T-helper 2 cell treated with Interferon-gamma antibody and Interleukin-4, amounts not matched to agents 5 μg/mL and 100 μg/mL, for 36 hours (primary cell): ENCODE results near the gene AS3MT.
"Not testable (repeated sequence)": the region's sequence is repeated elsewhere in the genome, so short reads cannot be mapped to it uniquely, and the experiment has no call there.

Experiments
- DNase-seq: peaks from one replicate; pipeline ENCODE4 v3.0.0; 2021; ENCODE audit warnings: low spot score
- H3K27ac Mint-ChIP-seq: one replicate; pipeline ENCODE4 v1.8.0; 2021; ENCODE audit warnings: mild to moderate bottlenecking, mixed read lengths
- H3K27me3 Mint-ChIP-seq: one replicate; pipeline ENCODE4 v1.8.0; 2021; ENCODE audit warnings: low read depth, mixed read lengths
- H3K36me3 Mint-ChIP-seq: one replicate; pipeline ENCODE4 v1.8.0; 2021; ENCODE audit warnings: low read depth, mixed read lengths
- H3K4me1 Mint-ChIP-seq: one replicate; pipeline ENCODE4 v1.8.0; 2021; ENCODE audit warnings: low read depth, mixed read lengths
- H3K4me3 Mint-ChIP-seq: one replicate; pipeline ENCODE4 v1.8.0; 2022; ENCODE audit warnings: mild to moderate bottlenecking, moderate library complexity, mixed read lengths
- H3K9me3 Mint-ChIP-seq: one replicate; pipeline ENCODE4 v1.8.0; 2021; ENCODE audit warnings: mixed read lengths

Gene AS3MT

DNA sequence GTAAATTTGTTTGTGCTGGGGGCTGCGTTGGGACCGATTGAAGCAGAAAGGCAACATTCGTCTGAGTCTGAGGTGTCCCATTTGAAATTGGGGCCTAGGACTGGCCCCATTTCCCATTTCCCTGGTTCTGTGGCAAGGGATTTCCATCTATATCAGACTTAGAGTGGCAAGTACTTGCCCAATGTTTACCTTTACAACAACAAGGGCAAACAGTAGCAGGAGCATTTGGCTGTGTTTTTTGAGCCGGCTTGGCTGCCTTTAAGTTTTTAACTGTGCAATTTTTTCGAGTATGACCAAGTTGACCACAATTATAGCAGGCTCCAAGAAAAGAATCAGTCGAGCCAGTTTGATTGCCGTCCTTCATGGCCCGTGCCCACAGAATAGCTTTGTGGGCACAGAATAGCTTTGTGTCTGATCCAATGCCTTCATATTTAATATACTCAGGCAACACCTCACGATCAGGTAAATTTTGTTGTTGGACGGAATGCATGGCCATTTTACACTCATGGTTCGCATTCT is 27.4 kb upstream of the AS3MT start:
- Mint-ChIP-seq H3K27me3 (peaks cover 16% of the 10 kb centered on the region), H3K4me3 (no peak overlapping the region), H3K27ac (no peak overlapping the region), H3K36me3 (no peaks in the 10 kb centered on the region), H3K9me3 (no peaks in the 10 kb centered on the region), H3K4me1 (no peaks in the 10 kb centered on the region)
- no peak for DNase-seq

DNA sequence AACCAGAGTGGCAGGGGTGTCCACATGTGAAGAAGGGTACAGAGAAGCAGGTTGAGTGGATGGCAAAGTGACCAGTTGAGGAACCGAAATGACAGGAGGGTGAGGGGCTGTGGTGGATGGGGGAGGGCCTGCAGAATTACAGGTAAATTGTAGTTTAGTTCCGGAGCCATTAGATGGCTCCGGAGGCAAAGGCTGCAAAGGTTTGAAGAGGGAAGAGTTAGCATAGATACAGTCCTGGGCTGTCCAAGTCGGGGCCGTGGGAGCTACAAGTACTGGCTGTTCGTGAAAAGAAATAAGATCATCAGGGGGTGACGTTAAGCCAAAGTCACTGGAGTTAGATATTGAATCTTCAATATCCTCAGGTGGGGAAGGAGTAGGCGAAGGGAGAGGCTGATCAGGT is 26.1 kb upstream of the AS3MT start:
- not testable (repeated sequence) for H3K27ac Mint-ChIP-seq, DNase-seq, H3K4me1 Mint-ChIP-seq

DNA sequence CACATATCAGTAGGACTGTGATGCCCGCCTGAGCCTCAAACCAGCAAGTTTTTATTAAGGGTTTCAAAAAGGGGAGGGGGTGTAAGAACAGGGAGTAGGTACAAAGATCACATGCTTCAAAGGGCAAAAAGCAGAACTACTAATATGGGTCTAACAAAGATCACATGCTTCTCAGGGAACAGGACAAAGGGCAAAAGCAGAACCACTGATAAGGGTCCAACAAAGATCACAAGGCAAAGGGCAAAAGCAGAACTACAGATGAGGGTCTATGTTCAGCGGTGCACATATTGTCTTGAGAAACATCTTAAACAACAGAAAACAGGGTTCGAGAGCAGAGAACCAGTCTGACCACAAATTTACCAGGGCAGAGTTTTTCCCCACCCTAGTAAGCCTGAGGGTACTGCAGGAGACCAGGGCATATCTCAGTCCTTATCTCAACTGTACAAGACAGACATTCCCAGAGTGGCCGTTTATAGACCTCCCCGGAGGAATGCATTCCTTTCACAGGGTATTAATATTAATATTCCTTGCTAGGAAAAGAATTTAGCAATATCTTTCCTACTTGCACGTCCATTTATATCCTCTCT is 25.0 kb upstream of the AS3MT start:
- H3K27ac Mint-ChIP-seq, H3K4me3 Mint-ChIP-seq, H3K36me3 Mint-ChIP-seq, H3K9me3 Mint-ChIP-seq, H3K4me1 Mint-ChIP-seq, DNase-seq: not testable (repeated sequence)
- H3K27me3 Mint-ChIP-seq = peaks cover 13% of the 10 kb centered on the region

More for the DNA sequence above, 26.1 kb upstream of the AS3MT start:
- H3K4me3 Mint-ChIP-seq, H3K9me3 Mint-ChIP-seq, H3K36me3 Mint-ChIP-seq: not testable (repeated sequence)
- H3K27me3 Mint-ChIP-seq = peaks cover 13% of the 10 kb centered on the region

DNA sequence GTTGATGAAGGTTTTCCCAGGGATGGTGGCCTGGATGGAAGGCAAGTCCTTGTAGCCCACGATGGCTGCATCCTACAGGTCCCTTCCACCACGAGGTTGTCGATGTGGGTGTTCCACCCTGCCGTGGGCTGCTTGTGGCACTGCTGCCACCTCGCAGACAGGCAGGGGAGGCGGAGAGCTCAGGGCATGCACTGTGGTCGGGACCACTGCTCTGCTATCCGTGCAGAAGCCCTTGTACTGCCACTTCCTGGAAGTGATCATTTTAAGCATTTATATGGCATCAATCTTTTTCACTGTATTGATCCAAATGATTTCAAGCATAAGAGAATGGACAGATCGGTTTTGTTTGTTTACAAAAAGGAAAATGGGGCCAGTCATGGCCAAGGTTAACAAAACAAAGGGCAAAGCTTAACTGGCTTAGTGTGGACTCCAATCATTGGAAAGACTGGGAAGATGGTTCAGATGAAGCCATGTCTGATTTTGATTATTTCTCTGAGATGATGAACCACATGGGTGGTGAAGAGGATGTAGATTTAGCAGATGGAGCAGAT is 23.8 kb upstream of the AS3MT start:
- H3K27me3 Mint-ChIP-seq = peaks cover 8% of the 10 kb centered on the region
- no peak overlapping the region for H3K4me3 Mint-ChIP-seq
- no peak overlapping the region for H3K27ac Mint-ChIP-seq
- H3K36me3 Mint-ChIP-seq = no peaks in the 10 kb centered on the region
- H3K9me3 Mint-ChIP-seq = no peaks in the 10 kb centered on the region
- no peak for DNase-seq
- H3K4me1 Mint-ChIP-seq = no peaks in the 10 kb centered on the region

DNA sequence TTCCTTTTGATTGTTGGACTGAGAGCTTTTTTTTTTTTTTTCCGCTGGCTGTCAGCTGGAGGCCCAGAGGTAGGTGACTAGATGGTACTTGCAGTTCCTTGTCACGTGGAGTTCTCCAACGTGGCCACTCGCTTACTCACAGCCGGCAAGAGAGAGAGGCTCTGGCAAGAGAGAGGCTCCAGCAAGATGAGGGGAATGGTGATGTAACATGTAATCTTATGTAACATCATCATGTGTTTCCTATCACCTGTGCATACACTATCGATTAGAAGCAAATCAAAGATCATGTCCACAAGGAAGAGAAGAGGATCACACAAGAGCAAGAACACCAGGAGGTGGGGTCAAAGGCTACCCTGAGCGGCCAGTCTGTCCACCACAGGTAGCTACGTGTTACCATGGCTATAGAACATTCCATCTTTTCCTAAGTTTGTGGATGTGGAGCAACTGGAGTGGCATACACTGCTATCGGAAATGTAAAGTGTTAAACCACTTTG is 19.2 kb upstream of the AS3MT start:
- H3K9me3 Mint-ChIP-seq = no peaks in the 10 kb centered on the region
- H3K27me3 Mint-ChIP-seq = no peaks in the 10 kb centered on the region
- H3K4me1 Mint-ChIP-seq = peaks cover 5% of the 10 kb centered on the region
- H3K36me3 Mint-ChIP-seq = no peaks in the 10 kb centered on the region
- H3K27ac Mint-ChIP-seq = no peak overlapping the region
- no peak for DNase-seq
- no peak overlapping the region for H3K4me3 Mint-ChIP-seq

DNA sequence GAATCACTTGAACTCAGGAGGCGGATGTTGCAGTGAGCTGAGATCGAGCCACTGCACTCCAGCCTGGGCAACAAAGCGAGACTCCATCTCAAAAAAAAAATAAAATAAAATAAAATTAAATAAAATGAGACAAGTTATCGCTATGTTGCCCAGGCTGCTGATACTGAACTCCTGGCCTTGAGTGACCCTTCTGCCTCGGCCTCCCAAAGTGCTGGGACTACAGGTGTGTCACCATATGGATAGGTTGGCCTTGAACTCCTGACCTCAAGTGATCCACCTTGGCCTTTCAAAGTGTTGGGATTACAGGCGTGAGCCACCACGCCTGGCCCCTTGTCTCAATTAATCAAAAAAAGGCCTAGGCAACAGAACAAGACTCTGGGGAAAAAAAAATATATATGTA is 16.0 kb upstream of the AS3MT start:
- H3K27ac Mint-ChIP-seq, H3K4me1 Mint-ChIP-seq, H3K36me3 Mint-ChIP-seq, DNase-seq, H3K27me3 Mint-ChIP-seq, H3K4me3 Mint-ChIP-seq, H3K9me3 Mint-ChIP-seq: not testable (repeated sequence)

DNA sequence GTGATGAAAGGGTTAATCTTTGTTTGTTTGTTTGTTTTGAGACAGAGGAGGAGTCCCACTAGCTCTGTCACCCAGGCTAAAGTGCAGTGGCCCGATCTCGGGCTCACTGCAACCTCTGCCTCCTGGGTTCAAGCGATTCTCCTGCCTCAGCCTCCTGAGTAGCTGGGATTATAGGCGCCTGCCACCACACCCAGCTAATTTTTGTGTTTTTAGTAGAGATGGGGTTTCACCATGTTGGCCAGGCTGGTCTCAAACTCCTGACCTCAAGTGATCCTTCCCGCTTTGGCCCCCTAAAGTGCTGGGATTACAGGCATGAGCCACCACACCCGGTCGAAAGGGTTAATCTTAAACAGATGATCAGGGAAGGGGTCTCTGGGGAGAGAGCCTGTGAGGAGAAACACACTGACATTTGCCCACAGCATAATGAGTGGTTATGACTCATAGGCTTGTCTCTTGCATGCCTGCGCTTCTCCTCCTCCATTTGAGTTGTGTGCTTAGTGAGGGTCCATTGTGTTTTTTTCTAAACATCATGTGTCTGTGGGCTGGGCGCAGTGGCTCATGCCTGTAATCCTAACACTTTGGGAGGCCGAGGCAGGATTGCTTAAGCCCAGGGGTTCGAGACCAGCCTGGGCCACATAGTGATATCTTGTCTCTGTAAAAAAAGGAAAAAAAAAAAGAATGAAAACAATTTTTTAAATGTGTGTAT is 13.4 kb upstream of the AS3MT start:
- not testable (repeated sequence) for H3K27me3 Mint-ChIP-seq, H3K9me3 Mint-ChIP-seq, H3K27ac Mint-ChIP-seq, DNase-seq, H3K4me1 Mint-ChIP-seq, H3K36me3 Mint-ChIP-seq
- peak overlapping the region; percentile 68 for H3K4me3 Mint-ChIP-seq

DNA sequence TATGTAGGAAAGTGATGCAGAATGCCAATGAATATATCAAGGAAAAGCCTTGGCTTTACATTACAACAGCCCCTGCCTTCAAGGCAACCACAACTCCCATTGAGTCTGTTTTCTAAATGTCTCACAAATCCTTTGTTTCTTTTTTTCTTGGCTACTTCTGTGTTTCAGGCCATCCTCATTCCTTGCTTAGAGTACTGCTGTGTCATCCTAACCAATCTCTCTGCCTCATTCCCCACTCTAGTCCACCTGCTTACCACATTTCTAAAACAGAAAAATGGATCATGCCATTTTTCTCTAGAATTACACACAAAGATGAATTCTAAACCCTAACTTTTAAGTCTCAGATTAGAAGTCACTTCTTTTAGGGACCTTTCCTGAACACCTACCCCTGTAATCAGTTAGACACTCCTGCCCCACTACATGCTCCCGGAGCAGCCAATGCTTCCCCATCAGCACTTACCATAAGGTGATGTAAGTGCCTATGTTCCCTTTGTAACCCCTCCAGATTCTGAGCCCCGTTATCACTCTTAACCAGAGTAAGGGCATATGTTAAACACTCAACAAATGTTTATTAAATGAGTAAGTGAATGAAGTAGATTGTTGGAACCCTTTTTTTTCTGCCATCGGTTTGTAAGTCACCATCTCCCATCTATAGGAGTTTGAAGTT is 12.4 kb upstream of the AS3MT start:
- Mint-ChIP-seq H3K27me3 (no peaks in the 10 kb centered on the region), H3K4me1 (peaks cover 7% of the 10 kb centered on the region), H3K4me3 (no peak overlapping the region), H3K36me3 (peaks cover 8% of the 10 kb centered on the region), H3K27ac (no peak overlapping the region), H3K9me3 (no peaks in the 10 kb centered on the region)
- no peak for DNase-seq

DNA sequence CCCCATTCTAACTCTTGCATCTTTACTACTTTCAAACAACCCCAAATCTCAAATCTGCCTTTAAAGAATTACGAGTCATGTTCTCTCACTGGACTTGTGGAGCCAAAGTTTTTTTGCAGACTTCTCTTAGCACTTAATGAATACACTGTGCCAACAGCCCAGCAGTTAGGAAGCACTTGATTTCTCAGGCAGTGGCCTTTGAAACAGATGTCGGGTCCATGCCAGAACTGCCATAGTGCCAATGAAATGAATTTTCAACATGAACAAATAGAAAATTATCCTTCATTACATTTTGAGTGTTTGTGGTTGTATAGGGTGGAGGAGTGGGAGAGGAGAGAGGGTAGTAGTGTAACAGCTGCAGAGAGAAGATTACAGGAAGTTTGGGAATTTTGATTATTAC is 9.4 kb upstream of the AS3MT start:
- Mint-ChIP-seq H3K27ac (no peak overlapping the region), H3K4me1 (peaks cover 2% of the 10 kb centered on the region), H3K4me3 (no peak overlapping the region), H3K27me3 (no peaks in the 10 kb centered on the region), H3K9me3 (no peaks in the 10 kb centered on the region), H3K36me3 (peaks cover 14% of the 10 kb centered on the region)
- DNase-seq = no peak

DNA sequence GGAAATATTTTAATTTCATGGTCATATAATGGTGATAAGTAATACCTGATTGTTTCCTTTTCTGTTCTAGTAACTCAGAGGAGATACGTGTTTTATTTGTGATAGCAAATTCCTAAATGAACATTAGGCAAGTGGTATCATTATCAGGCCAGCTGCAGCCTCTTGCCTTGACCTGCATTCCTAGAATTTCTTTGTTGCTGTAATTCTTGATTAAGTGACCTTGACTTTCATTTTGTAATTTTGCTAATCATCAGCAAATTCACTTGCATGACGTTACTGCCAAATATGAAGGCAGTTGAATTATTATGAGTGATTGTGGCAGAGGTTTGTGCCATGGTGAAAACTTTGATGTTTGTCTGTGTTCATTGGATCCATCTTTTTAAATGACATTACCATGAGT is 5.6 kb upstream of the AS3MT start:
- H3K27me3 Mint-ChIP-seq = peaks cover under 1% of the 10 kb centered on the region
- H3K36me3 Mint-ChIP-seq = peaks cover 14% of the 10 kb centered on the region
- no peak for DNase-seq
- H3K27ac Mint-ChIP-seq = no peak overlapping the region
- H3K9me3 Mint-ChIP-seq = no peaks in the 10 kb centered on the region
- H3K4me1 Mint-ChIP-seq = peaks cover under 1% of the 10 kb centered on the region
- H3K4me3 Mint-ChIP-seq = no peak overlapping the region

DNA sequence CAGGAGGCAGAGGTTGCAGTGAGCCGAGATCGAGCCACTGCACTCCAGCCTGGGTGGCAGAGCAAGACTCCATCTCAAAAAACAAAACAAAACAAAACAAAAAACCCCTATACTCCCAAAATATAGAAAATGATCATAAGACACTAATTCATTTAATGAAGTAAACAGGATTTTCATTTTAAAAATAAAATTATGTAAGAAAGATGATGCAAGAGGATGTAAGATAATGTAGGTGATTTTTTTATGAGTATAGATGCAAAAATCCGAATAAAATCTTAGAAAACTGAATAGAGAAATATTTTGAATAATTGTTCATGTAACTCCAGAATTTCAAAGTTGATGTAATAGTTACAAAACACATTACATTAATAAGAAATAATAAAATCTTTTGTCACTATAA is 3.6 kb upstream of the AS3MT start:
- Mint-ChIP-seq H3K36me3 (peaks cover 9% of the 10 kb centered on the region), H3K4me1 (peaks cover 11% of the 10 kb centered on the region), H3K27me3 (peaks cover 16% of the 10 kb centered on the region), H3K4me3 (no peak overlapping the region), H3K9me3 (no peaks in the 10 kb centered on the region), H3K27ac (no peak overlapping the region)
- no peak for DNase-seq

DNA sequence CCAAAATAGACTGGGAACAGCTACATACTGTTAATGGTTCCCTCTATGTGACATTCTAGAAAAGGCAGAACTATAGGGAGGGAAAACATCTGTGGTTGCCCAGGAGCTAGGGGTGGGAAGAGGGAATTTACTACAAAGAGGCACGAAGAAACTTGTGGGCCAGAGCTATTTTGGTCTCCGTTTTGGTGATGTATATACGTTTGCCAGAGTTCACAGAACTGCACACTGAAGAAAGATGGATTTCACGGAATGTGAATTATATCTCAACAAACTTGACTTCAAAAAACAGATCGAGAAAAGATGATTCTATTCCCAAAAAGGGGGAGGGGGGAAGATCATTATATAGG is 386 bp upstream of the AS3MT start:
- no peak for DNase-seq
- Mint-ChIP-seq H3K4me3 (peak overlapping the region; percentile 66), H3K36me3 (peaks cover 1% of the 10 kb centered on the region), H3K9me3 (no peaks in the 10 kb centered on the region), H3K4me1 (peaks cover 11% of the 10 kb centered on the region), H3K27me3 (peaks cover 19% of the 10 kb centered on the region), H3K27ac (no peak overlapping the region)

DNA sequence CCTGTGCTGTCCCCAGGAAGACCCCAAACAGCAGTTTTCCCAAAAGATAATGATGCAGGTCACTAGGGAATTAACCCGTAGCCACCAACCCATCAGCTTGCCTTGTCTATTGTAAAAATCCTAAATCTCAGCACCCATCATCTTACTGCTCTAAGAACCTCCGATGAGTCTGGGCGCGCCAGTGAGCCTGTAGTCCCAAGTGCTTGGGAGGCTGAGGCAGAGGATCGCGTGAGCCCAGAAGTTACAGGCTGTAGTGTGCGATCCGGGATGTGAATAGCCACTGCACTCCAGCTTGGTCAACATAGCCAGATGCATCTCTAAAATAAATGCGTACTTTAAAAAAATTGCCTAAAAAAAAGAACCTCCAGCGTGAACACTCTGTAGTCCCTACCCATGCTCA is 951 bp downstream of the AS3MT start:
- H3K27me3 Mint-ChIP-seq = peaks cover 22% of the 10 kb centered on the region
- H3K9me3 Mint-ChIP-seq = no peaks in the 10 kb centered on the region
- no peak for DNase-seq
- H3K36me3 Mint-ChIP-seq = no peaks in the 10 kb centered on the region
- peaks cover 11% of the 10 kb centered on the region for H3K4me1 Mint-ChIP-seq
- H3K27ac Mint-ChIP-seq = no peak overlapping the region
- peak overlapping the region; percentile 78 for H3K4me3 Mint-ChIP-seq

DNA sequence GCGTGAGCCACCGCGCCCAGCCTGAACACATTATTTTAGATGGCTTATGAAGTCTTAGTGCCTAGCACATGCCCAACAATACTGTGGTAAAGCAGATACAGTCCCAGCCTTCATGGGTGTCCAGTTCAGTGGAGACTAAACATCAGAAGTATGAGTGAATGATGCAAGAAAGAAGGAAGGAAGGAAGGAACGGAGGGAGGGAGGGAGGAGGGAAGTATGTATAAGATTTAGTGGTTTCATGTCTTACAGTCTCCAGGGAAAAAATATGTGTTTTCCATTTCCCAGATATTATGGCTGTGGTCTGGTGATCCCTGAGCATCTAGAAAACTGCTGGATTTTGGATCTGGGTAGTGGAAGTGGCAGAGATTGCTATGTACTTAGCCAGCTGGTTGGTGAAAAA is 2.9 kb downstream of the AS3MT start:
- Mint-ChIP-seq H3K9me3 (no peaks in the 10 kb centered on the region), H3K27ac (no peak overlapping the region), H3K36me3 (no peaks in the 10 kb centered on the region), H3K4me3 (no peak overlapping the region), H3K4me1 (peaks cover 11% of the 10 kb centered on the region), H3K27me3 (peaks cover 22% of the 10 kb centered on the region)
- no peak for DNase-seq
